Transverse colon (tissue), 3 donors: Measurements from ENCODE around the gene ASTL.

ENCODE experiments used
- POLR2A ChIP-seq: fragments of 450-650 bp; IDR thresholded peaks from one replicate; pipeline ENCODE4 v1.6.1; 2016; ENCODE audit warnings: antibody characterized with exemption, mild to moderate bottlenecking, moderate library complexity
- TF ChIP-seq, protein P1 (sequence below), 5 experiments: fragments of 200-600 bp in 3 of 5; fragments of 450-650 bp in 2 of 5; sonication (generic) in 3 of 5; IDR thresholded peaks; 1 replicate in 2 of 5; 2 replicates in 3 of 5; pipeline ENCODE4 v1.5.1; 2016 to 2017; ENCODE audit warnings: antibody characterized with exemption in 5 of 5, inconsistent platforms in 3 of 5, mild to moderate bottlenecking in 2 of 5, moderate library complexity in 1 of 5

DNA sequence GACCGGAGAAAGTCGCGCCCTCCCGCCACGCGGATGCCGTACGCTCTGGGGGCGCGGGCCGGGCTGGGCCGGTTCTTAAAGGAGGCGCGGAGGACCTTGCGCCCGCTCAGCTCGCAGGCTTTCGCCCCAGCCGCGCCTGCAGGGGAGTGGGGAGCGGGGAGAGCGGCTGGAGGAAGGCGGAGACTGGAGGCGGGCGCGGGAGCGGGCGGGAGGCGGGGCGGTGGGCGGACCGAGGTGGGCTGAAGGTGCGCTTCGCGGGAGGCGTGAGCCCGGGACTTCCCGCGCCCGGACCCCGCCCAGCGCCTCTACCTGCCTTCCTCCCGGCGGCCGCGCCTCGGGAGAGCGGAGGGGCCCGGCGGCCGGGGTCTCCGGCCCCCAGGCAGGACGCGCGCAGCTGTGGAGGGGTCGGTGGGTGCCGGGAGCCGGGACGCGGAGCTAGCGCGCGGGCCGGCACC is 21.9 kb downstream of the ASTL start, which contains the start of gene ADRA2B:
- TF ChIP-seq, protein P1, sequence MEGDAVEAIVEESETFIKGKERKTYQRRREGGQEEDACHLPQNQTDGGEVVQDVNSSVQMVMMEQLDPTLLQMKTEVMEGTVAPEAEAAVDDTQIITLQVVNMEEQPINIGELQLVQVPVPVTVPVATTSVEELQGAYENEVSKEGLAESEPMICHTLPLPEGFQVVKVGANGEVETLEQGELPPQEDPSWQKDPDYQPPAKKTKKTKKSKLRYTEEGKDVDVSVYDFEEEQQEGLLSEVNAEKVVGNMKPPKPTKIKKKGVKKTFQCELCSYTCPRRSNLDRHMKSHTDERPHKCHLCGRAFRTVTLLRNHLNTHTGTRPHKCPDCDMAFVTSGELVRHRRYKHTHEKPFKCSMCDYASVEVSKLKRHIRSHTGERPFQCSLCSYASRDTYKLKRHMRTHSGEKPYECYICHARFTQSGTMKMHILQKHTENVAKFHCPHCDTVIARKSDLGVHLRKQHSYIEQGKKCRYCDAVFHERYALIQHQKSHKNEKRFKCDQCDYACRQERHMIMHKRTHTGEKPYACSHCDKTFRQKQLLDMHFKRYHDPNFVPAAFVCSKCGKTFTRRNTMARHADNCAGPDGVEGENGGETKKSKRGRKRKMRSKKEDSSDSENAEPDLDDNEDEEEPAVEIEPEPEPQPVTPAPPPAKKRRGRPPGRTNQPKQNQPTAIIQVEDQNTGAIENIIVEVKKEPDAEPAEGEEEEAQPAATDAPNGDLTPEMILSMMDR (IDR thresholded peaks at IDR 0.05) = no peak
- peak; percentile 25 for TF ChIP-seq POLR2A
